K562 (cell line): ENCODE measurements around the gene TMEM255A. TPM values are rescaled to one million over a fixed set of nuclear protein-coding genes. Genes with fewer than 3 reads are reported as not detected.
A peak's percentile ranks its signal among the peaks of the same experiment; 100 is the strongest.

Experiments
- ATAC-seq: fragments of 200-7000 bp; cut with Tn5 transposase; 3 replicates; pipeline ENCODE4 v1.9.1; 2020; ENCODE audit warnings: moderate library complexity
- BruUV-seq: library from RNA; stranded (reverse); fragments of 400-500 nt; replicated peaks from 2 replicates; lab custom pipeline; 2021; lab: Mats Ljungman, UMichigan
- CTCF ChIA-PET: fragments of 300-600 bp; formaldehyde crosslinking; extraction: SDS; loops from one replicate; lab custom pipeline; 2021; ENCODE audit warnings: low intra/inter-chr PET ratio; lab: Yijun Ruan, JAX
- POLR2A ChIA-PET: fragments of 300-600, 350-650 bp; sonication (Branson Sonifier 250); formaldehyde crosslinking; extraction: SDS; loops from one replicate; lab custom pipeline; 2021; ENCODE audit warnings: antibody characterized with exemption, inconsistent platforms; lab: Yijun Ruan, JAX
- DNase-seq, 4 experiments: peaks; one replicate each; pipeline versions ENCODE4 v3.0.0 to v3.0.0-alpha.2; 2011 to 2018; ENCODE audit warnings: low spot score in 3 of 4, mixed read lengths in 3 of 4; ENCODE audit errors: extremely low read depth in 1 of 4
- FAIRE-seq: peaks from 2 replicates; lab custom pipeline; 2011; peaks lifted over from hg19 to GRCh38; lab: Jason Lieb, UNC
- H2AFZ ChIP-seq: 2 replicates; pipeline ENCODE4 v1.6.0; 2011; ENCODE audit warnings: low read depth, low read length, control low read depth, inconsistent platforms
- H3K27ac ChIP-seq: fragments of 200-600 bp; 3 replicates; pipeline ENCODE4 v1.8.0; 2011; ENCODE audit warnings: low read depth, mild to moderate bottlenecking, control low read depth, inconsistent platforms, low read length, moderate library complexity, mixed read lengths; ENCODE audit errors: extremely low read depth
- H3K27me3 ChIP-seq, 2 experiments: fragments of 300-600 bp in 1 of 2; 2 replicates in 1 of 2; 3 replicates in 1 of 2; pipeline versions ENCODE4 v1.6.0 to v1.8.0; 2011; ENCODE audit warnings: inconsistent platforms in 2 of 2, low read length in 2 of 2, mild to moderate bottlenecking in 1 of 2, mixed read lengths in 1 of 2, moderate library complexity in 1 of 2; ENCODE audit not compliant: control insufficient read depth in 2 of 2, insufficient read depth in 2 of 2
- H3K36me3 ChIP-seq: fragments of 300-600 bp; 3 replicates; pipeline ENCODE4 v1.8.0; 2011; ENCODE audit warnings: mild to moderate bottlenecking, low read length, inconsistent platforms; ENCODE audit not compliant: control insufficient read depth, insufficient read depth
- H3K4me1 ChIP-seq, 2 experiments: fragments of 200-600 bp in 1 of 2; replicated peaks in 1 of 2; 2 replicates in 1 of 2; 3 replicates in 1 of 2; pipeline versions ENCODE4 v1.5.1 to v1.8.0; 2011; ENCODE audit warnings: inconsistent platforms in 2 of 2, low read length in 2 of 2, mild to moderate bottlenecking in 1 of 2, mixed read lengths in 1 of 2, moderate library complexity in 1 of 2; ENCODE audit not compliant: control insufficient read depth in 2 of 2, insufficient read depth in 2 of 2
- H3K4me2 ChIP-seq: 2 replicates; pipeline ENCODE4 v1.6.1; 2011; ENCODE audit warnings: low read length, control low read depth, inconsistent platforms, mixed read lengths; ENCODE audit not compliant: insufficient read depth
- H3K4me3 ChIP-seq: fragments of 200-600 bp; sonication (generic), shearing (Covaris generic); 2 replicates; pipeline ENCODE4 v1.5.1; 2016; ENCODE audit warnings: control low read depth, inconsistent platforms
- H3K79me2 ChIP-seq: fragments of 200-600 bp; 3 replicates; pipeline ENCODE4 v1.8.0; 2011; ENCODE audit warnings: low read length, inconsistent platforms; ENCODE audit not compliant: control insufficient read depth, insufficient read depth
- H3K9ac ChIP-seq, 2 experiments: 2 replicates each; pipeline versions ENCODE4 v1.6.0 to v1.6.1; 2011; ENCODE audit warnings: low read depth in 2 of 2, low read length in 2 of 2, control low read depth in 1 of 2, inconsistent platforms in 1 of 2, mild to moderate bottlenecking in 1 of 2, mixed read lengths in 1 of 2; ENCODE audit not compliant: insufficient read depth in 1 of 2
- H3K9me1 ChIP-seq: one replicate; pipeline ENCODE4 v1.6.0; 2011; ENCODE audit warnings: inconsistent platforms, mild to moderate bottlenecking, low read length, moderate library complexity; ENCODE audit not compliant: control insufficient read depth, insufficient read depth
- H3K9me3 ChIP-seq: replicated peaks from 2 replicates; pipeline ENCODE4 v1.5.1; 2011; ENCODE audit warnings: low read depth, low read length, inconsistent platforms; ENCODE audit not compliant: control insufficient read depth, insufficient read depth
- H4K20me1 ChIP-seq: replicated peaks from 2 replicates; pipeline ENCODE4 v1.6.1; 2011; ENCODE audit warnings: low read length, inconsistent platforms, mixed read lengths; ENCODE audit not compliant: control insufficient read depth, insufficient read depth
- ARID4B ChIP-seq: sonication (generic); formaldehyde crosslinking; IDR thresholded peaks from 2 replicates; pipeline ENCODE4 v1.8.0; 2022; ENCODE audit warnings: mild to moderate bottlenecking, missing genetic modification reagents
- CBFA2T3 ChIP-seq: fragments of 450-650 bp; IDR thresholded peaks from 2 replicates; pipeline ENCODE4 v1.6.1; 2017
- CBX3 ChIP-seq, 2 experiments: IDR thresholded peaks; 1 replicate in 1 of 2; 2 replicates in 1 of 2; pipeline ENCODE4 v1.6.1; 2012; ENCODE audit warnings: inconsistent platforms in 2 of 2, low read length in 2 of 2, borderline replicate concordance in 1 of 2, control low read depth in 1 of 2
- NFE2L1 ChIP-seq: fragments of 450-650 bp; IDR thresholded peaks from 2 replicates; pipeline ENCODE4 v1.6.1; 2016; ENCODE audit warnings: missing genetic modification characterization, low read depth, mild to moderate bottlenecking, missing compliant biosample characterization, moderate library complexity, borderline replicate concordance
- NR2C1 ChIP-seq, 2 experiments: fragments of 450-650 bp; IDR thresholded peaks; 2 replicates each; pipeline ENCODE4 v1.6.1; 2017; ENCODE audit warnings: mild to moderate bottlenecking in 2 of 2, antibody characterized with exemption in 1 of 2, inconsistent platforms in 1 of 2, missing compliant biosample characterization in 1 of 2, missing genetic modification characterization in 1 of 2
- RFX1 ChIP-seq: fragments of 450-650 bp; IDR thresholded peaks from 2 replicates; pipeline ENCODE4 v1.6.1; 2016; ENCODE audit warnings: mild to moderate bottlenecking, moderate library complexity
- SOX6 ChIP-seq: fragments of 450-650 bp; IDR thresholded peaks from 2 replicates; pipeline ENCODE4 v1.6.1; 2014; ENCODE audit warnings: mild to moderate bottlenecking
- TCF15 ChIP-seq: fragments of 250-450 bp; sonication (Bioruptor Pico); IDR thresholded peaks from 2 replicates; pipeline ENCODE4 v1.8.0; 2022; ENCODE audit warnings: moderate library complexity, mild to moderate bottlenecking, inconsistent platforms
- TCF3 ChIP-seq: sonication (generic); formaldehyde crosslinking; IDR thresholded peaks from 2 replicates; pipeline ENCODE4 v1.4.0; 2020; ENCODE audit warnings: mild to moderate bottlenecking, missing genetic modification reagents
- ZC3H4 ChIP-seq: sonication (generic); formaldehyde crosslinking; IDR thresholded peaks from 2 replicates; pipeline ENCODE4 v1.9.0; 2021; ENCODE audit warnings: missing genetic modification reagents, borderline replicate concordance
- ZNF184 ChIP-seq: sonication (generic); formaldehyde crosslinking; IDR thresholded peaks from 2 replicates; pipeline ENCODE4 v1.5.0; 2020; ENCODE audit warnings: missing genetic modification reagents
- ZNF655 ChIP-seq: fragments of 250-450 bp; sonication (Bioruptor Pico); IDR thresholded peaks from 2 replicates; pipeline ENCODE4 v1.5.0; 2021
- ZNF699 ChIP-seq: fragments of 250-450 bp; sonication (Bioruptor Pico); IDR thresholded peaks from 2 replicates; pipeline ENCODE4 v1.8.0; 2021; ENCODE audit warnings: mild to moderate bottlenecking, moderate library complexity; ENCODE audit not compliant: insufficient replicate concordance
- WGBS: fragments of 100-300 bp; shearing (Covaris generic); methylation state at CpG from one replicate; pipeline ENCODE4 v1.1.6; 2016; ENCODE audit warnings: low coverage, mixed read lengths; ENCODE audit not compliant: insufficient coverage; ENCODE audit errors: missing lambda C conversion rate; 5-methylcytosine and 5-hydroxymethylcytosine counted together
- in situ Hi-C: fragments of 300-500 bp; cut with MboI; formaldehyde crosslinking; loops from 4 replicates; pipeline ENCODE4 v1.15.0; 2018; ENCODE audit warnings: inconsistent platforms, mixed read lengths
- intact Hi-C: fragments of 100-400 bp; cut with micrococcal nuclease; formaldehyde crosslinking; loops from 2 replicates; pipeline ENCODE4 v1.14.2; 2022
- polyA plus RNA-seq, 8 experiments: library from polyadenylated mRNA; depleted of rRNA in 4 of 8; stranded (reverse) in 5 of 8; unstranded in 3 of 8; fragments of >200 nt; fragmentation: Nextera tagmentation in 2 of 8; fragmentation: Illumina TruSeq in 1 of 8; extraction: Ambion mirVana in 2 of 8; extraction: Trizol in 1 of 8; gene quantifications; 2 replicates each; pipeline versions ENCODE4 v1.2.1 to v1.2.3, GENCODE V29; 2011 to 2014; ENCODE audit warnings: inconsistent platforms in 1 of 8, missing spikeins in 1 of 8
- total RNA-seq, 7 experiments: library from RNA; depleted of rRNA in 6 of 7; stranded (reverse); fragments of >200 nt in 6 of 7; fragmentation: Illumina TruSeq in 2 of 7; extraction: Trizol in 2 of 7; gene quantifications; 2 replicates each; pipeline versions ENCODE4 v1.2.1 to v1.2.3, GENCODE V29; 2011 to 2021; ENCODE audit warnings: low replicate concordance in 1 of 7

The TMEM255A gene
- total and polyA plus RNA-seq, 9 of the 15 experiments (the other 6 are each of a cell fraction or from before 2014, with no cell fraction given) = 0.01 TPM; not detected in 8

- TF ChIP-seq CBX3 (IDR thresholded peaks at IDR 0.05; ENCODE audit: borderline replicate concordance in 1 of 2, low read length in 2 of 2) = 0 out of 3 replicates have a peak, but pooled peaks of 1 of the 2 experiments have one; percentile 29
- peak; percentile 59; the same call in 1 of the 2 replicates for TF ChIP-seq SOX6
- TF ChIP-seq CBFA2T3 = peak; percentile 64
- TF ChIP-seq NFE2L1 (tag) = no peak
- peak; percentile 67 for TF ChIP-seq TCF3 (CRISPR knock-in tag)
Observed at GRCh38 chrX:120242813-120243212, 68.4 kb downstream of the TMEM255A start (continued).

GRCh38 chrX:120238933-120239332 is 72.3 kb downstream of the TMEM255A start:
- intact Hi-C loops (no loop called here), in situ Hi-C loops (no loop called here)
- Histone ChIP-seq H3K27me3 (no peaks in the 10 kb centered on the region), H4K20me1 (no peaks in the 10 kb centered on the region), H3K79me2 (peaks cover 20% of the 10 kb centered on the region), H2AFZ (no peak overlapping the region), H3K9me3 (no peaks in the 10 kb centered on the region), H3K4me3 (no peak overlapping the region), H3K27ac (no peak overlapping the region), H3K4me2 (no peak overlapping the region), H3K9me1 (no peaks in the 10 kb centered on the region), H3K9ac (no peak overlapping the region), H3K36me3 (peaks cover 15% of the 10 kb centered on the region; the same call in 1 of the 3 replicates), H3K4me1 (peaks cover 0 to 13% of the 10 kb centered on the region in 2 experiments; a peak in 2 of 5 replicates)
- BruUV-seq = no TSS peak
- no peak for DNase-seq
- ChIA-PET POLR2A (no interaction called here), CTCF (no interaction called here)
- no peak for ATAC-seq
- WGBS = 50% methylated on average over 1 of the region's 4 CpGs
- FAIRE-seq = no peak
- TF ChIP-seq ZNF184 (CRISPR knock-in tag) (no peak), TCF15 (no peak), RFX1 (no peak), ZC3H4 (CRISPR knock-in tag) (no peak), ZNF699 (no peak), ARID4B (CRISPR knock-in tag) (no peak), ZNF655 (CRISPR knock-in tag) (no peak), NR2C1 (IDR thresholded peaks at IDR 0.05) (no peak), NR2C1 (tag; IDR thresholded peaks at IDR 0.05) (no peak)
